BLaER1 (cell line): ENCODE measurements around the gene SAMD7.

ENCODE experiments used
- H3K27ac ChIP-seq: shearing (Covaris generic); formaldehyde crosslinking; 2 replicates; pipeline ENCODE4 v1.8.1; 2022
- H3K27me3 ChIP-seq: shearing (Covaris generic); formaldehyde crosslinking; 2 replicates; pipeline ENCODE4 v1.8.1; 2022
- H3K36me3 ChIP-seq: shearing (Covaris generic); formaldehyde crosslinking; 2 replicates; pipeline ENCODE4 v1.8.1; 2022
- H3K4me1 ChIP-seq: shearing (Covaris generic); formaldehyde crosslinking; 2 replicates; pipeline ENCODE4 v1.8.1; 2022
- H3K4me2 ChIP-seq: shearing (Covaris generic); formaldehyde crosslinking; 2 replicates; pipeline ENCODE4 v1.8.1; 2022
- H3K4me3 ChIP-seq: shearing (Covaris generic); formaldehyde crosslinking; 2 replicates; pipeline ENCODE4 v1.8.1; 2022
- H3K9ac ChIP-seq: shearing (Covaris generic); formaldehyde crosslinking; 2 replicates; pipeline ENCODE4 v1.8.1; 2022
- H3K9me3 ChIP-seq: shearing (Covaris generic); formaldehyde crosslinking; 2 replicates; pipeline ENCODE4 v1.8.1; 2022
- H4K20me1 ChIP-seq: shearing (Covaris generic); formaldehyde crosslinking; 2 replicates; pipeline ENCODE4 v1.8.1; 2022
- Cebpa-rat ChIP-seq: shearing (Covaris generic); IDR thresholded peaks from 2 replicates; pipeline ENCODE4 v1.8.1; 2022

Gene SAMD7

DNA sequence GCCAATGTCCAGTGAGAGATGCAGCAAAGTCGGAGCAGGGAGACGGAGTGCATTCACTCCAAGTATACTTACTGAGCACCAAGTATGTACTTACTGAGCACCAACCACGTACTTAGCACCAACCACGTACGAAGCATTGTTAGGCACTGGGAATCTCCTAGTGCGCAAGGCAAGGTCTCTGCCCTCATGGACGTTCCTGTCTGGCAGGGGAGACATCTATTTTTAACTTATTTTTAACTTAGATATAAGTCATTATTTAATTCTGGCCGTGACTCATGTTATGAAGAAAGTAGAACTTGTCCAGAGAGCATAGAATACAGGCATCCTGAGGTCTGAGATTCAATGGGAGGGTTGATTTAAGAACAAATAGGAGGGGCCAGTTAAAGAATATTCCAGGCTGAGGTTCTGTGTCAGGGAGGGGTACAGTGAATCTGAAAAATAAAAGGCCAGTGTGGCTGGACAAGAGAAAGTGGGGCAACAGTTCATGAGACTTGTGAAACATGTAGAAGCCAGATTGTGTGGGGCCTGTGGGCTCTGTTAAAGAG, 32.3 kb upstream of the SAMD7 start:
- no peaks in the 10 kb centered on the region for H4K20me1 ChIP-seq
- H3K4me1 ChIP-seq, result peaks cover 6% of the 10 kb centered on the region; the same call in 1 of the 2 replicates
- no peak for TF ChIP-seq Cebpa-rat
- H3K27ac ChIP-seq, result no peak overlapping the region
- H3K4me3 ChIP-seq, result no peak overlapping the region
- H3K27me3 ChIP-seq, result no peaks in the 10 kb centered on the region
- no peaks in the 10 kb centered on the region for H3K36me3 ChIP-seq
- no peak overlapping the region for H3K9ac ChIP-seq
- H3K4me2 ChIP-seq, result no peak overlapping the region
- H3K9me3 ChIP-seq, result peaks cover 21% of the 10 kb centered on the region

GRCh38 chr3:169879845-169880575, 31.4 kb upstream of the SAMD7 start:
- Histone ChIP-seq H3K36me3 (no peaks in the 10 kb centered on the region), H3K4me1 (peaks cover 6% of the 10 kb centered on the region; the same call in 1 of the 2 replicates), H3K4me3 (no peak overlapping the region), H3K9ac (no peak overlapping the region), H3K27ac (no peak overlapping the region), H3K9me3 (peaks cover 19% of the 10 kb centered on the region), H3K4me2 (no peak overlapping the region), H4K20me1 (no peaks in the 10 kb centered on the region), H3K27me3 (no peaks in the 10 kb centered on the region)
- no peak for TF ChIP-seq Cebpa-rat

DNA sequence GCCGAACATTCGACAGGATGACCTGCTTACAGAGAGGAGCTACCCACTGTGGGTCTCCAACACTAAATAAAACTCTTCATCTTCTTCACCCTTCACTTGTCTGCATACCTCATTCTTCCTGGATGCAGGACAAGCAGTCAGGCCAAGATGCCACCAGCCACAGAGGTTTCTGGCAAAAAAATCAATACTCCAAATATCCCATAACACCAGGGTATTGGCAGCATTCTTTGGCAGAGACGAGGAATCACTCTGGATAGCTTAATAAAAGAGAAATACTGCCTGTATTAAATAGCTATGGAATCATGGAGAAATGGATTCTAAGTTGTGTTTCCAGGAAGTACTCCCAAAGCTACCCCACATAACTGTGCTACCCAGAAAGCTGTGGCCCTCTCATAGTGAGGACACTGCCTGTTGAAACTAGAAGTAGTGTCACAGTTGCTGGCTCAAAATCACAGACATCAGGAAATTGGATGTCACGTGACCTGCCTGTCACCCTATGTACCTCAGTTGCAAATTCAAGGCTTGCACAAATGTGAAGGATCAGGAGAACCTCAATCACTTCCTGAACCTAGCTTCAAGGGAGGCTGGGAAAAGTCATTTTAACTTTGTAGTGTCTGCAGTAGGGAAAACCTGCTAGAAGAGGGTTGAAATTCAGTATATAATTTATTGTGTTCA, 30.7 kb upstream of the SAMD7 start:
- H3K4me3 ChIP-seq, result no peak overlapping the region
- H3K27me3 ChIP-seq, result no peaks in the 10 kb centered on the region
- no peaks in the 10 kb centered on the region for H4K20me1 ChIP-seq
- peaks cover 6% of the 10 kb centered on the region; the same call in 1 of the 2 replicates for H3K4me1 ChIP-seq
- no peak overlapping the region for H3K9ac ChIP-seq
- no peak overlapping the region for H3K4me2 ChIP-seq
- no peak overlapping the region for H3K27ac ChIP-seq
- peaks cover 13% of the 10 kb centered on the region for H3K9me3 ChIP-seq
- no peak for TF ChIP-seq Cebpa-rat
- no peaks in the 10 kb centered on the region for H3K36me3 ChIP-seq

- no peak overlapping the region for H3K4me2 ChIP-seq
- no peaks in the 10 kb centered on the region for H3K4me1 ChIP-seq
- H3K9ac ChIP-seq, result no peak overlapping the region
- H3K4me3 ChIP-seq, result no peak overlapping the region
- no peaks in the 10 kb centered on the region for H3K9me3 ChIP-seq
- H3K27ac ChIP-seq, result no peak overlapping the region
- no peaks in the 10 kb centered on the region for H4K20me1 ChIP-seq
- no peak for TF ChIP-seq Cebpa-rat
- no peaks in the 10 kb centered on the region for H3K27me3 ChIP-seq
- H3K36me3 ChIP-seq, result no peaks in the 10 kb centered on the region
These were observed 24.7 kb upstream of the SAMD7 start for GRCh38 chr3:169886671-169887070.

GRCh38 chr3:169891886-169892285, 19.5 kb upstream of the SAMD7 start:
- Histone ChIP-seq H3K27ac (no peak overlapping the region), H3K4me3 (no peak overlapping the region), H4K20me1 (no peaks in the 10 kb centered on the region), H3K4me2 (no peak overlapping the region), H3K27me3 (no peaks in the 10 kb centered on the region), H3K9me3 (no peaks in the 10 kb centered on the region), H3K36me3 (no peaks in the 10 kb centered on the region), H3K4me1 (peaks cover 13% of the 10 kb centered on the region), H3K9ac (no peak overlapping the region)
- no peak for TF ChIP-seq Cebpa-rat

- Histone ChIP-seq H3K9ac (no peak overlapping the region), H3K4me3 (no peak overlapping the region), H3K4me1 (peaks cover 13% of the 10 kb centered on the region), H3K4me2 (no peak overlapping the region), H3K36me3 (no peaks in the 10 kb centered on the region), H3K27ac (no peak overlapping the region), H3K9me3 (no peaks in the 10 kb centered on the region), H4K20me1 (no peaks in the 10 kb centered on the region), H3K27me3 (no peaks in the 10 kb centered on the region)
- no peak for TF ChIP-seq Cebpa-rat
These were observed 17.3 kb upstream of the SAMD7 start for GRCh38 chr3:169894110-169894509.

- Histone ChIP-seq H3K9ac (no peak overlapping the region), H3K4me2 (peak overlapping the region; percentile 47), H3K27ac (0 out of 2 replicates have a peak overlapping the region, but pooled peaks have one; percentile 1), H3K4me1 (peaks cover 13% of the 10 kb centered on the region), H3K4me3 (no peak overlapping the region), H3K27me3 (no peaks in the 10 kb centered on the region), H3K9me3 (no peaks in the 10 kb centered on the region), H3K36me3 (no peaks in the 10 kb centered on the region), H4K20me1 (no peaks in the 10 kb centered on the region)
- TF ChIP-seq Cebpa-rat, result no peak
These were observed 16.3 kb upstream of the SAMD7 start for GRCh38 chr3:169895072-169895471.

GRCh38 chr3:169897284-169897683, 14.1 kb upstream of the SAMD7 start:
- Histone ChIP-seq H3K4me3 (no peak overlapping the region), H3K27ac (no peak overlapping the region), H3K4me2 (no peak overlapping the region), H4K20me1 (no peaks in the 10 kb centered on the region), H3K4me1 (peaks cover 13% of the 10 kb centered on the region), H3K27me3 (no peaks in the 10 kb centered on the region), H3K9ac (no peak overlapping the region), H3K36me3 (no peaks in the 10 kb centered on the region), H3K9me3 (peaks cover 20% of the 10 kb centered on the region)
- no peak for TF ChIP-seq Cebpa-rat

- Histone ChIP-seq H3K4me1 (no peaks in the 10 kb centered on the region), H3K9me3 (peaks cover 39% of the 10 kb centered on the region), H3K27me3 (no peaks in the 10 kb centered on the region), H3K36me3 (no peaks in the 10 kb centered on the region), H4K20me1 (no peaks in the 10 kb centered on the region), H3K4me3 (no peak overlapping the region), H3K27ac (no peak overlapping the region), H3K9ac (no peak overlapping the region), H3K4me2 (no peak overlapping the region)
- no peak for TF ChIP-seq Cebpa-rat
These were observed 9.9 kb upstream of the SAMD7 start for GRCh38 chr3:169901453-169901852.

DNA sequence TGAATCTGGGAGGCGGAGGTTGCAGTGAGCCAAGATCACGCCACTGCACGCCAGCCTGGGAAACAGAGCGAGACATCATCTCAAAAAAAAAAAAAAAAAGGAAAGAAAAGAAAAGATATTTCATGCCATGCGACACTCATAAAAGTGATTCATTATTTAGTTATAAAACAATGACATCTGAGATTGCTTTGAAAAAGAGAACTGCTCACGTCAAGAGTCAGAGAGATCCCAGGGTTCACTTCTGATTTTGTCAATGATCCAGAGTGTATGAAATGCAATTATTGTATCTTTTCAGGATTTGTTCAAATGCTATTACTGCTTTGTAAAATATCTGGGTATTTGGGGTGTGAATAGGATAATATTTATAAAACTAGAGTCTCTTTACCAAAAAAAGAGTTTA, 6.0 kb upstream of the SAMD7 start:
- H3K9me3 ChIP-seq, result peaks cover 37% of the 10 kb centered on the region
- H4K20me1 ChIP-seq, result no peaks in the 10 kb centered on the region
- no peak overlapping the region for H3K4me2 ChIP-seq
- H3K9ac ChIP-seq, result no peak overlapping the region
- no peak overlapping the region for H3K27ac ChIP-seq
- no peaks in the 10 kb centered on the region for H3K4me1 ChIP-seq
- no peaks in the 10 kb centered on the region for H3K27me3 ChIP-seq
- H3K4me3 ChIP-seq, result no peak overlapping the region
- no peak for TF ChIP-seq Cebpa-rat
- no peaks in the 10 kb centered on the region for H3K36me3 ChIP-seq
